ENCODE measurements around the gene DENND1A.

DENND1A gene

DNA sequence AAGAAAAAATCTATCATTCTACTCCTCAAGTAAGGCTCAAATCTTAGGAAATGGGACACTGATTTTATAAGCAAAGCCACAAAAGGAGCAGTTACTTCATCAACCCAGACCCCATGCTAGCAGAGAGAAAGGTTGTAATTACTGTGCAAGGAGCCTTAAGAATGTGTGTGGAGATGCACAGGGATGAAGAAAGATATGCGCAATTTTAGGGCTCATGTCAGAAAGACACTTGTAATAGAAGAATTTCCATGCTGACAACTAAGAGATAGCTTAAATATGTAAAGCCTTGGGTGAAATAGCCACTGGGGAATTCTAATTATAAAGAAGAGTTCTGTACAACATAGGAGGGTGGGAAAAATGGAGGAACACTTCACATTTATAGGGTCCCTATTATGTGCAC, 432.1 kb downstream of the DENND1A start:
- DNase-seq, result no peak
- intact Hi-C loops (cut with DNase I; ENCODE audit: low total_unique reads), result no loop called here
- Histone ChIP-seq H3K4me3 (no peak overlapping the region), H3K36me3 (no peaks in the 10 kb centered on the region), H3K27me3 (no peaks in the 10 kb centered on the region), H3K4me1 (no peaks in the 10 kb centered on the region), H3K9me3 (no peaks in the 10 kb centered on the region), H3K27ac (no peak overlapping the region)
- TF ChIP-seq, protein P1, sequence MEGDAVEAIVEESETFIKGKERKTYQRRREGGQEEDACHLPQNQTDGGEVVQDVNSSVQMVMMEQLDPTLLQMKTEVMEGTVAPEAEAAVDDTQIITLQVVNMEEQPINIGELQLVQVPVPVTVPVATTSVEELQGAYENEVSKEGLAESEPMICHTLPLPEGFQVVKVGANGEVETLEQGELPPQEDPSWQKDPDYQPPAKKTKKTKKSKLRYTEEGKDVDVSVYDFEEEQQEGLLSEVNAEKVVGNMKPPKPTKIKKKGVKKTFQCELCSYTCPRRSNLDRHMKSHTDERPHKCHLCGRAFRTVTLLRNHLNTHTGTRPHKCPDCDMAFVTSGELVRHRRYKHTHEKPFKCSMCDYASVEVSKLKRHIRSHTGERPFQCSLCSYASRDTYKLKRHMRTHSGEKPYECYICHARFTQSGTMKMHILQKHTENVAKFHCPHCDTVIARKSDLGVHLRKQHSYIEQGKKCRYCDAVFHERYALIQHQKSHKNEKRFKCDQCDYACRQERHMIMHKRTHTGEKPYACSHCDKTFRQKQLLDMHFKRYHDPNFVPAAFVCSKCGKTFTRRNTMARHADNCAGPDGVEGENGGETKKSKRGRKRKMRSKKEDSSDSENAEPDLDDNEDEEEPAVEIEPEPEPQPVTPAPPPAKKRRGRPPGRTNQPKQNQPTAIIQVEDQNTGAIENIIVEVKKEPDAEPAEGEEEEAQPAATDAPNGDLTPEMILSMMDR (IDR thresholded peaks at IDR 0.05), result no peak

DNA sequence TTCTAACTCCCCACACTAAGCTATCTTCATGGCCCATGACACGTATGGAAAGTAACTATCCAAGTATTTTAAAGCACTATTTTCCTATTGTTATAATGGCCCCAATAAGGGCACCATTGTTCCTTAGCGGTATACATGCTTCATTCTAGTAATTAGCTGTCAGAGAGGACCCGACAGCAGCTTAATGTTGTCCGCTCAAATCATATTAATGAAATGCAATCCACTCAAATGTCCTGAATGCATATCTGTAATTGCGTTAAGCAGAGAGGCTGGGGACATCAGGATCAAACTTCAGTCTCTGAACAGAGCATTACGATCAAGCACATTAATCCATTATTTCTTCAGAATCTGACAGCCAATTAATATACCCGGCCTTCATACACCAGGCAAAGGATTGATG, 434.2 kb downstream of the DENND1A start:
- Histone ChIP-seq H3K9me3 (no peaks in the 10 kb centered on the region), H3K27ac (no peak overlapping the region), H3K4me3 (no peak overlapping the region), H3K36me3 (peaks cover 0 to 5% (median 0%) of the 10 kb centered on the region in 3 donors), H3K27me3 (no peaks in the 10 kb centered on the region), H3K4me1 (no peaks in the 10 kb centered on the region)
- TF ChIP-seq, protein P1 (IDR thresholded peaks at IDR 0.05), result no peak
- intact Hi-C loops (cut with DNase I; ENCODE audit: low total_unique reads), result no loop called here
- no peak for DNase-seq

DNA sequence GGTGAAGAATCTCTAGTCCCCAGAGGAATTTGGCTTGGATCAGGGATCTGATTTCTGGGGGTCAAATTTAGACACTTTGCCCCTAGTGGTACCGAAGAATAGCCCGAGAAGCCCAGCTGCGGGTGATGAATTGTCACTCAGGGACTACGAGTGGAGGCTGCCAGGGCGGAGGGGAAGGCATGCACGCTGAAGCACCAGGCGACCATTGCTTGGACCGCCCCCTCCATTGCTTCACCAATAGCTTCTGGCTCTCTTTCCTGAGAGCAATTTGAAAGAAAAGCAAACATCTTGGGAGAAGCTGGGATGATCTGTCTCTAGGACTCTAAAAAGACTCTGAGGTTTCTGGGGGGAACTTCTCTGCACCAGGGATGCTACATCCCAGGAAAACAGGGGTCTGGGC, 436.3 kb downstream of the DENND1A start:
- H3K9me3 ChIP-seq, result no peaks in the 10 kb centered on the region
- TF ChIP-seq, protein P1 (IDR thresholded peaks at IDR 0.05), result no peak
- DNase-seq, result no peak
- no peaks in the 10 kb centered on the region for H3K4me1 ChIP-seq
- no peak overlapping the region for H3K4me3 ChIP-seq
- peaks cover 0 to 5% (median 0%) of the 10 kb centered on the region in 3 donors for H3K36me3 ChIP-seq
- no peak overlapping the region for H3K27ac ChIP-seq
- intact Hi-C loops (cut with DNase I; ENCODE audit: low total_unique reads), result no loop called here
- H3K27me3 ChIP-seq, result no peaks in the 10 kb centered on the region

DNA sequence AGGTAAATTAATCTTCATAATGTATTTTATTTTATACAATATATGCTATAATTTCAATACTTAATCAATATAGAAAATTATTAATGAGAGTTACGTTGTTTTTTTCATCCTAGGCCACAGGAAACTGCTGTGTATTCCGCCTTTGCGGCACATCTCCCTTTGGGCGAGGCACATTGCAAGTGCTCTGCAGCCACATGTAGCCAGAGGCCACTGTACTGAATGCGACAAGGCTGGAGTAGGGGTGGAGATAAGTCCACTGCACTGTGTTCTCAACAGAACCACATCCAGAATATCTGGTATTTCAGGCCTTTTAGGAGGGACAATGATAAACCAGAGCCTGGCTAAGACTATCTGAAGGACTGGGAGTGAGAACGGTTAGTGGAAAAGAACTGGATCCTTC, 439.2 kb downstream of the DENND1A start:
- H3K4me3 ChIP-seq, result no peak overlapping the region
- intact Hi-C loops (cut with DNase I; ENCODE audit: low total_unique reads), result no loop called here
- TF ChIP-seq, protein P1 (IDR thresholded peaks at IDR 0.05), result no peak
- H3K4me1 ChIP-seq, result no peaks in the 10 kb centered on the region
- H3K9me3 ChIP-seq, result no peaks in the 10 kb centered on the region
- peak in 1 of 2 donors; percentile 6 for DNase-seq
- H3K27ac ChIP-seq, result no peak overlapping the region
- no peaks in the 10 kb centered on the region for H3K27me3 ChIP-seq
- H3K36me3 ChIP-seq, result peaks cover 0 to 5% (median 0%) of the 10 kb centered on the region in 3 donors

DNA sequence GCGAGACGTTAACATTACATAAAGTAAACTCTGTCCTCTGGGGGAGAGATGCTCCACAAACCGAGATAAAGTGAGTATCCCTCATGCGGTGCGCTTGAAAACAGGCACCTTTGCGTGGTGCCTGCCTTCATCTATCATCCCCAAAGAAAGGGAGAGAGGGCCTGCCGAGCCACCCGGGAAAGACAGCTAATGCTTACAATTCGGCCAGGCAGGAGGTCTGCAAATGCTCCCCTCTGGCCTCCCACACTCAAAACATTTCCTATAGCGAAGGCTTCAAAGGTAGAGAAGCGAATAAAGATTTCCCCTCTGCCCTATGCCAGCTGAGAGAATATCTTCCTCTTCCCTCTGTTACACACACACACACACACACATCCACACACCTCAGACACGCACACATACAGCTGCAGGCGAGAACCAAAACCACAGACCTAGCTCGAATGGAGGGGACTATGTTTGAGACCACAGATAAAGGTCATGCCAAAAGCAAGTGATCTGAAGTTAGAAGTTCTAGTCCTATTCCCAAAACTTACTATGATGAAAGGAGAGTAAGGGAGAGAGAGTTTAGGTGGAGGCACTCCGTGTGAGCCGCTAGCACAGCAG, 441.1 kb downstream of the DENND1A start:
- H3K36me3 ChIP-seq, result peaks cover 0 to 5% (median 0%) of the 10 kb centered on the region in 3 donors
- no peaks in the 10 kb centered on the region for H3K9me3 ChIP-seq
- no peak overlapping the region for H3K27ac ChIP-seq
- H3K4me3 ChIP-seq, result no peak overlapping the region
- TF ChIP-seq, protein P1 (IDR thresholded peaks at IDR 0.05), result no peak
- no peaks in the 10 kb centered on the region for H3K4me1 ChIP-seq
- DNase-seq, result no peak
- intact Hi-C loops (cut with DNase I; ENCODE audit: low total_unique reads), result no loop called here
- no peaks in the 10 kb centered on the region for H3K27me3 ChIP-seq

Measured in tibial artery (tissue), 4 donors.